Neuron (in vitro differentiated cells): ENCODE measurements around the gene ECPAS.

Experiments
- H2AFZ ChIP-seq: one replicate; pipeline ENCODE4 v1.6.1; 2013; ENCODE audit warnings: low read depth, mild to moderate bottlenecking, inconsistent platforms, low read length, moderate library complexity
- H3K27me3 ChIP-seq: one replicate; pipeline ENCODE4 v1.6.1; 2013; ENCODE audit warnings: low read length; ENCODE audit not compliant: insufficient read depth
- H3K36me3 ChIP-seq: one replicate; pipeline ENCODE4 v1.6.1; 2013; ENCODE audit warnings: low read length; ENCODE audit not compliant: insufficient read depth
- H3K4me1 ChIP-seq: one replicate; pipeline ENCODE4 v1.6.1; 2013; ENCODE audit warnings: low read length; ENCODE audit not compliant: insufficient read depth
- H3K4me3 ChIP-seq: 2 replicates; pipeline ENCODE4 v1.5.1; 2013; ENCODE audit warnings: mild to moderate bottlenecking, low read length, moderate library complexity
- H3K9me3 ChIP-seq: one replicate; pipeline ENCODE4 v1.6.1; 2013; ENCODE audit warnings: low read length

ECPAS gene

DNA sequence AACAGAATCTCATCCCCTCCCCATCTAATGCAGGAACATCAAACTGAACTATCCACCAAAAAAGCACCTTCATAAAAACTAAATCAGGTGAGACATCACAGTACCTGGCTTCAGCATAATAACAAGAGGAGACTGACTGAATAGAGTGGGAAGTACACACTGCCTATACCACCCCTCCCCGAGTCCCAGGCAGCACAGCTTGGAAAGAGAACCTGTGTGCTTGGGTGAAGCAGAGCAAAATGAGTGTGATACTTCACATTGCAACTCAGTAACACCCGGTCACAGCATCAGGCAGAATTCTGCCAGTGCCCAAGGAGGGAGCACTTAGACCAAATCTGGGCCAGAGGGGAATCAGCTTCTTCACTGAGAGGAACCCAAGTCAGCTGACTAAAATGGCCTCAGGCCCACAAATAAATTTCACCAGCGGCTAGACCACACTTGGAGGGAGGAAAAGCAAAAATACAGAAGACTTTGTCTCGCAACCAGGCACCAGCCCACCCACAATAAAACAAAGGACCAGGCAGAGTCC is 84.9 kb downstream of the ECPAS start:
- Histone ChIP-seq H3K9me3 (peaks cover 11% of the 10 kb centered on the region), H3K27me3 (no peaks in the 10 kb centered on the region), H3K4me1 (no peaks in the 10 kb centered on the region), H3K36me3 (peaks cover 53% of the 10 kb centered on the region), H3K4me3 (no peak overlapping the region), H2AFZ (no peak overlapping the region)

DNA sequence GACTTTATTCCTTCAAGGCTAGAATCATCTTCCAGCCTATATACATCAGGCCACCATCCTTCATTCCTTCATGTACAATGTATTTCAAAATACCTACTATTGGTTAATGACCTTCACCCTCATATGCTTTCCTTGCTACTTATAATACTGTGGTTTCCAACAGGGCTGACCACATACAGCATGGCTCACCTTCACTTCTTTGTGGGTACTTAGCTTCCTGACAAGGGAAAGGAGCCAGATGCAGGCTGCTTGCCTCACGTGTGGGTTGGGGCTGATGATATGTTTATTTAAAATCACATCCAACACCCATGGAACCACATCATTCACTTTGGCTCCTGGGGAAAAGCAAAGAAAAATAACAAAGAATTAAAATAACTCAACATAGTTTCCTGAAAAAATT is 90.2 kb downstream of the ECPAS start:
- H2AFZ ChIP-seq: no peak overlapping the region
- no peaks in the 10 kb centered on the region for H3K4me1 ChIP-seq
- no peaks in the 10 kb centered on the region for H3K9me3 ChIP-seq
- no peaks in the 10 kb centered on the region for H3K27me3 ChIP-seq
- peaks cover 76% of the 10 kb centered on the region for H3K36me3 ChIP-seq
- no peak overlapping the region for H3K4me3 ChIP-seq

DNA sequence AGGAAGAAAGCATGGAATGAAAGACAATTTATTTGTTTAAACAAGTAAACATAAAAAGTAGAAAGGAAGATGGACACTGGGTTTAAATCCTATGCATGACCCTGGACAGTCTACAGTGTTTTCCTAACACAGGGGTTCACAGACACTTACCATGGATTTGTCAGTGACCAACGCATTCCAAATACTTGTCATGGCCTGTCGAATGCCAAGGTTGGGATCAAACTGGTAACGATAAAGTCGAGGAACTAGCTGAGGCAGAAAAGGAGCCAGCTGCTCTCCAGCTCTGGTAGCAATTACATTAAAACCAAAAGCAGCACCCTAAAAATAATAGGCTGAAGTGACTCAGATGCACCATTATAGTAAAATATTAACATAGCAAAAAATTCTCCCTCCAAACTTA is 94.8 kb downstream of the ECPAS start:
- Histone ChIP-seq H2AFZ (no peak overlapping the region), H3K4me1 (no peaks in the 10 kb centered on the region), H3K27me3 (no peaks in the 10 kb centered on the region), H3K4me3 (no peak overlapping the region), H3K9me3 (no peaks in the 10 kb centered on the region), H3K36me3 (peaks cover 79% of the 10 kb centered on the region)

DNA sequence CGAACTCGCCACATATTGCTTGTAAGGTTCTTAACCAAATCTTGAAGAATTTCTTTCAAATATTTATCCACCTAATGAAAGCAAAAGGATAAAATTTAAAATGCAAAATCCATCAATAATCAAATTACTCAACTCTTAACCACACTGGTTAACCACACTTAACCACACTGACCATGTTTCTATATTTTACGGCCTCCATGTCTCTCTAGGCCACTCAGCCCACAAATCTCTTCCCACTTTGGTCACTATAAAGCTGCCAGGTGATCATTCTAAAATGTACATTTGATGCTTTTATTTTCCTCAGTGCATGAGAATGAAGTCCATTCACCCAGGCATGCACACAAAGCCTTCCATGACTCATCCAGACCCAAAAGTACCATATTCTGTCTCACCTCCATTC is 97.8 kb downstream of the ECPAS start:
- no peaks in the 10 kb centered on the region for H3K4me1 ChIP-seq
- peaks cover 72% of the 10 kb centered on the region for H3K36me3 ChIP-seq
- no peak overlapping the region for H2AFZ ChIP-seq
- no peaks in the 10 kb centered on the region for H3K27me3 ChIP-seq
- no peak overlapping the region for H3K4me3 ChIP-seq
- H3K9me3 ChIP-seq: no peaks in the 10 kb centered on the region

DNA sequence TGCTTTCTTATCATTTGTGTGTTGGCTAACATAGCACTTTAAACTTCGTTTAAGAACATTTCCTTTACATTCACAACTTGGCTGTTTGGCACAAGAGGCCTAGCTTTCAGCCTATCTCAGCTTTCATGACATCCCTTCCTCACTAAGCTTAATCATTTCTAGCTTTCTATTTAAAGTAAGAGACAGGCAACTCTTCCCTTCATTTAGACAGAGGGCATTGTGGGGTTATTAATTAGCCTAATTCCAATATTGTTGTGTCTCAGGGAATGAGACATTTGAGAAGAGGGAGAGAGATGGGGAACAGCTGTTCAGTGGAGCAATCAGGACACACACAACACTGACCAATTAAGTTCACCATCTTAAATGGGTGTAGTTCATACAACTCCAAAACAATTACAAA is 103.2 kb downstream of the ECPAS start:
- no peak overlapping the region for H2AFZ ChIP-seq
- H3K9me3 ChIP-seq: no peaks in the 10 kb centered on the region
- H3K4me3 ChIP-seq: no peak overlapping the region
- H3K36me3 ChIP-seq: peaks cover 46% of the 10 kb centered on the region
- H3K27me3 ChIP-seq: no peaks in the 10 kb centered on the region
- H3K4me1 ChIP-seq: no peaks in the 10 kb centered on the region

DNA sequence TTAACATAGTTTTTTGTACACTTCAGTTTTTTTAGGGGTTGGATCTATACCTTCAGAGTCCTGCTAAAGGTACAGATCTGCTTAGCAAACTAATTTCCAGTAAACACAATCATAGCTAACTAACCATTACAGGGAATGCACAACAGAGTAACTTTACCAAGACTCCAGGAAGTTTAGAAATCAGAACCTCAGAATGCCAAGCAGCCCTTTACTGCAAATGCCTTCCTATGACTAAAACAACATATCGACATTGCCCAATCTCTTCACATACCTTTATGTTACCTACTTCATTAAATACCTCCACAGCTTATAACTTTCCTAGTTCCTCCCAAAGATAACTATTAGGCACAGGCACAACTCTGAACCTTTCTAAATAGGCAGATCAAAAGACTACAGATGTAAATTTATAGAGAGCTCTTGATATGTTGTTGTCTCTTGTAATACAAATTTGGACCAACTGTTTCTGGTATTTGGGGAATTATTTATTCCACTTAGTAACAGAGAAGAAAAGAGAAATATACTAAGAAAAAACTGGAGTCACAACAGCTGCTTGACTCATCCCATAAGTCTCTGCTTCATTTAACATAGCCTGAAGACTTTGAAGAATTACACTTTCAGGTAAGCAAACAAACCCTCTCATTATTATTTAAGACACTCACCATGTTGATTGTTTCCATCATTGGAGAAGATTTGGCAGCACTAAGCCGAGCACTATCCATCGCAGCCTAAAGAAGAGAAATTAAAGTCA is 108.2 kb downstream of the ECPAS start:
- Histone ChIP-seq H3K27me3 (no peaks in the 10 kb centered on the region), H3K36me3 (peaks cover 56% of the 10 kb centered on the region), H2AFZ (no peak overlapping the region), H3K4me3 (no peak overlapping the region), H3K4me1 (no peaks in the 10 kb centered on the region), H3K9me3 (no peaks in the 10 kb centered on the region)

DNA sequence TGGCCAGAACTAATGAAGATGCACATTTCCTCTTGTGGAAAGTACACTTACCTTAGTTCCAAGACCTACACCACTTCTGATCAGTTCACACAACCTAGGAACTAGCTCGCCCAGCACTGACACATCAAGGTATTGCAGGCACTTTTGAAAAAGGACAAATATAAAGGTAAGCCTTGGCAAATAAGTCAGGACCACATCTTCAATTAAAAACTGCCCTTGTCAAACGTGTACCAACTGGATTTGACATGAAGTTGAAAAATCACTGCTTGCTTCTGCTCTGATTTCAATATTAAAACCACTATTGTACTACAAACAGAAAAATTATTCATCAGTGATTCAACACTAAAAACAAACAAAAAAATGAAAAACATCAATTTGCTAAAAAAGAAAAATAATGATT is 109.1 kb downstream of the ECPAS start:
- Histone ChIP-seq H3K27me3 (no peaks in the 10 kb centered on the region), H3K4me3 (no peak overlapping the region), H3K36me3 (peaks cover 57% of the 10 kb centered on the region), H2AFZ (no peak overlapping the region), H3K4me1 (no peaks in the 10 kb centered on the region), H3K9me3 (no peaks in the 10 kb centered on the region)

DNA sequence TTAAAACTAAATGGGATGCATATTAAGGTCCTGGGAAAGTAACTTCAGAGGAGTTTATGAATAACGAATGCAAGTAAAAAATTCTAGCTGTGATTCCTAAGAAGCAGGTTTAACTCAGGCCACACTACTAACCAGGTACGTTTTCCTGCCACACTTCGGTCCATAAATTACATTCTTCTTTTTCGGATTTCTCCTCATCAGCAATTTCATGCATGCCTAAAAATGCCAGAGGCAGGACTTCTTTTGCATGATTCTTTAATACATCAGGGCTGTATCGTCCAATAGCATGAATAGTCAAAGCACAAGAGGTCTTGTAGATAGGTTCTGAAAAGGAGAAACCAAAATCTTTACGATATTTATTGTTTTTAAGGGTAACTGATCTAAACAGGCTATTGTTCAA is 111.9 kb downstream of the ECPAS start:
- Histone ChIP-seq H3K4me3 (no peak overlapping the region), H3K9me3 (peaks cover 2% of the 10 kb centered on the region), H3K36me3 (peaks cover 64% of the 10 kb centered on the region), H2AFZ (no peak overlapping the region), H3K27me3 (no peaks in the 10 kb centered on the region), H3K4me1 (no peaks in the 10 kb centered on the region)

DNA sequence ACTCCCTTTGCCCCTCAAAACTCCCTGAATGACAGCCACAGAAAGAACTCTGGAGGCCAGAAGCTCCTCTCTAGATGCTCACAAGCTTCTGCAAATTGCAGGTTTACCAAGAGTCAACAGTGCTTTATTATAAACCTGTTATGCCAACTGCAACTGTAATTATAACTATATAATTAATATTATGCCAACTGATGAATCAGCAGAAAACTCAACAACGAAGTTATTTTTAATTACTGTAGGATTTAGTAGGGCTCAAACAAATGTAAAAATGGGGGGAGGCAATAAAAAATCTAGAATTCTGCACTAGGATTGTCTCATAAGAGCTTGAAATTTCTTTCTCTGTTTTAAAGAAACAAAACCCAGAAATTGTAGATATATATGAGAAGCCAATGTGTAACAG is 117.2 kb downstream of the ECPAS start:
- Histone ChIP-seq H2AFZ (no peak overlapping the region), H3K4me3 (no peak overlapping the region), H3K36me3 (peaks cover 64% of the 10 kb centered on the region), H3K9me3 (peaks cover 2% of the 10 kb centered on the region), H3K27me3 (no peaks in the 10 kb centered on the region), H3K4me1 (no peaks in the 10 kb centered on the region)

DNA sequence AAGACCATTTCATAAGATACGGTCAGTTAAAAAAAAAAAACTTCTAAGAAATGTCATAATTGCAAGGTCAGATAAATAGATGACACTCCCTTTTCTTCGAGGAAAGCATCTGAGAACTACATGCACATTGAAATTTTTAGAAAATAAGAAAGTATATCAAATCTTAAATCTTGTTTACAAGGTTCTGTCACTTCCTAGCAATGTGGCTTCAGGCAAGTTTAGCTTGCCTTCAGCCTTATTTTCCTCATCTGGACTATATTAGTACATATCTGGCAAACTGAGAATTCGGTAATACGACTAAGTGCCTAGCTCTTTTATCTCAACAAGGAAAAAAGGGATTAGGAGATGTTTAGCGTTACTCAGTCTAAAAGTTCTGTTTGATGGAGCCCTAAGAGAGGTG is 121.7 kb downstream of the ECPAS start:
- Histone ChIP-seq H3K36me3 (peaks cover 28% of the 10 kb centered on the region), H2AFZ (no peak overlapping the region), H3K4me1 (no peaks in the 10 kb centered on the region), H3K4me3 (no peak overlapping the region), H3K9me3 (no peaks in the 10 kb centered on the region), H3K27me3 (no peaks in the 10 kb centered on the region)

DNA sequence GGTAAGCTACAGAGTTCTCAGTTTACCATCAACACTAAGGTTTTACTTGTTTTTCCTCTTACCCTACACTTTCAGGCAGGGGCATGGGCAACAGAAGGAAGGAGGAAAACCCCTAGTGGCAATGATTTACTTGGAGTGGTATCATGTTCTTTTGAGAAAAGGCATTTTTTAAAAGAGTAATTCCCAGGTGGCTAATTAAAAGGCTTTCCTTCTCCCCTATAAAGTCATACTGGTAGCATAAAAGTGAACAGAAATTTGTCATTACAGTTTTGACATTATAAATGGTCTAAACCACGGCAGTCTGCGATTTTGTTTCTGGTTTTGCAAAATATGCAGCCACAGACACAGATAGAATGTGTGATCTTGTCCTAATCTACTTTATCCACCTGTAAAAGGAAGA is 123.3 kb downstream of the ECPAS start:
- peaks cover 26% of the 10 kb centered on the region for H3K36me3 ChIP-seq
- H3K4me1 ChIP-seq: no peaks in the 10 kb centered on the region
- H3K9me3 ChIP-seq: no peaks in the 10 kb centered on the region
- no peaks in the 10 kb centered on the region for H3K27me3 ChIP-seq
- no peak overlapping the region for H2AFZ ChIP-seq
- no peak overlapping the region for H3K4me3 ChIP-seq

DNA sequence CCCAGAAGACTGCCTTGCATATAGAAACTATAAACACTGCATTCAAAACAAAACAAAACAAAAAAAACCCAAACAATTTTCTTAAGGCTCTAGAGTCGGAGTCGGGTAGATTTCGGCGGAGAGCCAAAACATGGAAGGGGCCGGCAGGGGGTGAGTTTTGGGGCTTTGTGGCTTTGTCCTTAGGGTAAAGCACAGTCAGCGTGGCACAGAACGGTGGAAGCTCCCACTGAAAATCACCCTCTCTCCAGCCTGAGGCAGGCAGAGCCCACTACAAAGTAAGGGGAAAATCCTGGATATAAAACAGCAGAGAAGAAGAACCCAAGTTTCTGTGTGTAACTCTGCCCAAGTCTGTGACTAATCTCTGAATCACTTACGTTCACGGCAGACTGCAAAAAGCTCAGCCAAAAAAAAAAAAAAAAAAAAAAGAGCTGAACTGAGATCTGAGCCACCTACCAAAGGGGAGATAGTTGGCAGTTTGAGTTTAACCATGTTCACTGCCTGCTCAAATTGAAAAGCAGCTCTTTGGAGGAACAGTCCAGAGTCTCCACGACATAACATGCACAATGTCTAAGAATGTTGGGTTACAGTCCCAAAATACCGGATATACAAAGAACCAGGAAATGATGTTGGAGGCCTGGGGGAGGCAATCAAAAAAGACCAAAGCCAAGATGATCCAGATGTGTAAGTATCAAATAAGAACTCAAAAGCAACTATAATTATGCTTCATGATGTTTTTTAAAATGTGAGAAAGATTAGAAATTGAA is 127.5 kb downstream of the ECPAS start:
- H3K4me3 ChIP-seq: no peak overlapping the region
- H3K9me3 ChIP-seq: no peaks in the 10 kb centered on the region
- H2AFZ ChIP-seq: no peak overlapping the region
- no peaks in the 10 kb centered on the region for H3K4me1 ChIP-seq
- H3K27me3 ChIP-seq: no peaks in the 10 kb centered on the region
- peaks cover 4% of the 10 kb centered on the region for H3K36me3 ChIP-seq

DNA sequence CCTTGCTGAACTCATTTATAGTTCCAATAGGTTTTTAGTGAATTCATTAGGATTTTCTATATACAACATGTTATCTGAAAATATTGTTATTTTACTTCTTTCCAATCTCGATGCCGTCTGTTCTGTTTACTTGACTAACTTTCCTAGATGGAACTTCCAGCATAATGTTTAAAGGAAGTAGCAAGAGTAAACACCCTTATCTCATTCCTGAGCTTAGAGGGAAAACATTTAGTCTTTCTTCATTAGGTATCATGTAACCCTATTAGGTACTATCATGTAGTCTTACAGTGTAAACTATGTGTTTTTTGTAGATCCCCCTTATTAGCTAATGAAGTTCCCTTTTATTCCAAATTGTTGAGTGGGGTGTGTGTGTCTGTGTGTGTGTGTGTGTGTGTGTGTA is 131.6 kb downstream of the ECPAS start:
- Histone ChIP-seq H3K4me1 (no peaks in the 10 kb centered on the region), H2AFZ (no peak overlapping the region), H3K27me3 (no peaks in the 10 kb centered on the region), H3K36me3 (no peaks in the 10 kb centered on the region), H3K9me3 (no peaks in the 10 kb centered on the region), H3K4me3 (no peak overlapping the region)
